Right atrium auricular region (tissue), 2 donors: ENCODE data around the gene PELI1. TPM values are rescaled to one million over a fixed set of nuclear protein-coding genes. Genes with fewer than 3 reads are reported as not detected.

Source experiments
- DNase-seq: peaks from one replicate; pipeline ENCODE4 v3.0.0-alpha.2; 2019; ENCODE audit warnings: low spot score
- H3K27ac ChIP-seq, 2 donors: fragments of 200-600 bp; sonication (generic); 1 replicate in 1 of 2; 2 replicates in 1 of 2; pipeline ENCODE4 v1.5.1; 2016 to 2019
- H3K27me3 ChIP-seq, 2 donors: fragments of 200-600 bp; sonication (generic); one replicate each; pipeline versions ENCODE4 v1.5.1 to v1.6.0; 2017 to 2019
- H3K36me3 ChIP-seq: fragments of 200-600 bp; sonication (generic); one replicate; pipeline ENCODE4 v1.5.1; 2016
- H3K4me1 ChIP-seq, 2 donors: fragments of 200-600 bp; sonication (generic); one replicate each; pipeline versions ENCODE4 v1.5.1 to v1.6.0; 2017 to 2019
- H3K4me3 ChIP-seq, 2 donors: fragments of 200-600 bp; sonication (generic); 1 replicate in 1 of 2; 2 replicates in 1 of 2; pipeline ENCODE4 v1.5.1; 2017 to 2019; ENCODE audit warnings: mild to moderate bottlenecking in 1 of 2, moderate library complexity in 1 of 2
- H3K9me3 ChIP-seq, 2 donors: fragments of 200-600 bp; sonication (generic); one replicate each; pipeline ENCODE4 v1.5.1; 2019
- CTCF ChIP-seq, 2 donors: fragments of 200-600 bp; sonication (generic); IDR thresholded peaks; one replicate each; pipeline ENCODE4 v1.5.1; 2019; ENCODE audit warnings: antibody characterized with exemption in 2 of 2
- total RNA-seq, 2 donors: library from RNA; depleted of rRNA; stranded (reverse); fragments of >200 nt; gene quantifications; one replicate each; pipeline ENCODE4 v1.1.0, GENCODE V29; 2016

The PELI1 gene
- total RNA-seq, 2 donors from 2014 or later = 10.3 to 10.9 TPM

- Histone ChIP-seq H3K9me3 (no peaks in the 10 kb centered on the region), H3K36me3 (no peaks in the 10 kb centered on the region), H3K4me1 (no peaks in the 10 kb centered on the region), H3K4me3 (no peak overlapping the region), H3K27me3 (no peaks in the 10 kb centered on the region), H3K27ac (no peak overlapping the region)
- TF ChIP-seq CTCF (IDR thresholded peaks at IDR 0.05) = no peak
- DNase-seq = no peak
Observed at GRCh38 chr2:64056021-64056420, 88.2 kb downstream of the PELI1 start.

GRCh38 chr2:64054161-64054915, 89.9 kb downstream of the PELI1 start:
- Histone ChIP-seq H3K9me3 (no peaks in the 10 kb centered on the region), H3K27me3 (no peaks in the 10 kb centered on the region), H3K4me1 (no peaks in the 10 kb centered on the region), H3K27ac (no peak overlapping the region), H3K4me3 (no peak overlapping the region), H3K36me3 (no peaks in the 10 kb centered on the region)
- DNase-seq = no peak
- TF ChIP-seq CTCF (IDR thresholded peaks at IDR 0.05) = no peak

- Histone ChIP-seq H3K36me3 (no peaks in the 10 kb centered on the region), H3K9me3 (no peaks in the 10 kb centered on the region), H3K27ac (peak overlapping the region; percentile 28 to 64), H3K27me3 (no peaks in the 10 kb centered on the region), H3K4me1 (no peaks in the 10 kb centered on the region), H3K4me3 (no peak overlapping the region)
- no peak for TF ChIP-seq CTCF (IDR thresholded peaks at IDR 0.05)
- DNase-seq = no peak
Observed at GRCh38 chr2:64052463-64053241, 91.6 kb downstream of the PELI1 start.

GRCh38 chr2:64049633-64050220, 94.5 kb downstream of the PELI1 start:
- no peaks in the 10 kb centered on the region for H3K36me3 ChIP-seq
- peak; percentile 67 to 93 for TF ChIP-seq CTCF (IDR thresholded peaks at IDR 0.05)
- H3K4me1 ChIP-seq = no peaks in the 10 kb centered on the region
- no peak for DNase-seq
- no peak overlapping the region for H3K27ac ChIP-seq
- H3K4me3 ChIP-seq = no peak overlapping the region
- H3K9me3 ChIP-seq = no peaks in the 10 kb centered on the region
- no peaks in the 10 kb centered on the region for H3K27me3 ChIP-seq

- H3K4me1 ChIP-seq = no peaks in the 10 kb centered on the region
- H3K9me3 ChIP-seq = no peaks in the 10 kb centered on the region
- DNase-seq = no peak
- no peaks in the 10 kb centered on the region for H3K36me3 ChIP-seq
- no peak overlapping the region for H3K4me3 ChIP-seq
- no peaks in the 10 kb centered on the region for H3K27me3 ChIP-seq
- no peak for TF ChIP-seq CTCF (IDR thresholded peaks at IDR 0.05)
- no peak overlapping the region for H3K27ac ChIP-seq
Observed at GRCh38 chr2:64045938-64046337, 98.3 kb downstream of the PELI1 start.

Other genes starting within 250 kb of the PELI1 start
- 10 to 100 TPM; 10.9 to 12.5 TPM for gene VPS54, start 125.0 kb downstream of the PELI1 start, total RNA-seq